Activated CD4-positive, alpha-beta T cell treated with anti-CD3 and anti-CD28 coated beads, Interleukin-2, amount 50 U/mL, for 48 hours (primary cell): ENCODE data around the gene INHBB.
"Not testable (repeated sequence)": the region's sequence is repeated elsewhere in the genome, so short reads cannot be mapped to it uniquely, and the experiment has no call there.

Experiments used
- DNase-seq, 2 experiments: peaks; one replicate each; pipeline ENCODE4 v3.0.0-alpha.2; 2020

The INHBB gene

DNA sequence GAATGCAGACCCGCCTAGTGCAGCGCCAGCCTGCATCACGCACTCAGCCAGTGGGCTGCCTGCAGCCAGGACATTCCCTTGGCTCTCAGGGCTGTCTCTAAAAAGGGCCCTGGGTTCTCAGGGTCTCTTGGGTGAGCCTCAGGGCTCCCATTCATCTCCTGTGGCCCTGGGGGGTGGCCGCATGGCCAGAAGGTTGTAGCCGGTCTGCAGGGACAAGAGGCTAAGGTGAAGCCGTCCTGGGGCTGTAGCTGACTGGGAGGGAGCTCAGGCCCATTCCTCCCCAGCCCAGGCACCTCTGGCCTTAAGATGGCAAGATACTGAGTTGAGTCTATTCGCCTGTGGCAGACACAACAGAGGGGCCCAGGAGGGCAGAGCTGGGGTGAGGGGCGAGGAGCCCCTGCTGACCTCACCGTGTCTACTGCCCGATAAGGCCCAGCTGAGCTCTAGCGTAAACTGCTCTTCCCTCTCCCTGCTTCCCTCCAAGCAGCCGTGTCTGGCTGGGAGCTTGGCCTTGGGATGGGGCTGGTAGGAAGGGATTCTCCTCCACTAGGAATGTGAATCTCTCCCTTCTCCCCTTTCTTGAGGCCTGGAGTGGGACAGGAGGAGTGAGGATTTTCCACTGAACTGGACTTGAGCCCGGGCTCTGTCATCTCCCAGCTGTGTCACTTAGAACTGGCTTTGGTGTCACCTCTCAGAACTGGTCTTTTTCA is 37.9 kb downstream of the INHBB start:
- no peak for DNase-seq

DNA sequence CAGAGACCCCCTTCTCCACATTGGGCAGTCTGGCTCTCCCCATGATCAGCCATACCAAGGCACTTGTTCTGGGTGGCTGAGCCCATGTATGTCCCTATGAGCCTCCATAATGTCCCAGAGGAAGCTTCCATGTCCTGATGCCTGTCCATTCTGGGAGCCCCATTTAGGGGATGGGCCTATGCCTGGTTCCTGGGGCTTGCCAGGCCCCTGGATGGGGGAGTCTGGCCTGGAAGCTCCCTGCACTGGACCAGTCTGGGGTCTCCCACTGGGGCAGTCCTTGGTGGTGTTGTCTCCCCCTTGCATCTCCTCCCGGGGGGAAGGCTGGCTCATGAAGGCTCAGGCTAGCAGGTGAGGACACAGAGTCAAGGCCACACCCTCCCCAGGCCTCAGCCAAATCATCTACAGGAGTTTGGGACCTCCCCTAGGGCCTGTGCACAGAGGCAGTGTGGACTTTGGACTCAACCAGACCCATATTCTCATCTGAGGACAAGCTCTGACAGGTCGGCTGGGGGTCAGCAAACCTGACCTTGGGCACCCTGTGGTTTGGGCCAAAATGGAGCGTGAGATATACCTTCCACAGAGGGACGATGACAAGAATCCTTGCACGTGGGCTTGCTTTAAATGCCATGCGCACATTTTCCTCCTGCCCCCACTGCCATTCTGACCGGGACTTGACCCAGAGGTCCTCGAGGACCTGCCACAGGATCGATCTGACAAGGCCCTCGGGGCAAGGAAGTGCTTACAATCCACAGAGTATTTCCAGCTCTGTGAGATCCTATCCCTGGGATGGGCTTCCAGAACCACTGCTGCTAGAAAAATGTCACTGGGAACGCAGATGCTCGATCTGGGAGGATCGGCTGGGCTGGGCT is 38.8 kb downstream of the INHBB start:
- no peak for DNase-seq

DNA sequence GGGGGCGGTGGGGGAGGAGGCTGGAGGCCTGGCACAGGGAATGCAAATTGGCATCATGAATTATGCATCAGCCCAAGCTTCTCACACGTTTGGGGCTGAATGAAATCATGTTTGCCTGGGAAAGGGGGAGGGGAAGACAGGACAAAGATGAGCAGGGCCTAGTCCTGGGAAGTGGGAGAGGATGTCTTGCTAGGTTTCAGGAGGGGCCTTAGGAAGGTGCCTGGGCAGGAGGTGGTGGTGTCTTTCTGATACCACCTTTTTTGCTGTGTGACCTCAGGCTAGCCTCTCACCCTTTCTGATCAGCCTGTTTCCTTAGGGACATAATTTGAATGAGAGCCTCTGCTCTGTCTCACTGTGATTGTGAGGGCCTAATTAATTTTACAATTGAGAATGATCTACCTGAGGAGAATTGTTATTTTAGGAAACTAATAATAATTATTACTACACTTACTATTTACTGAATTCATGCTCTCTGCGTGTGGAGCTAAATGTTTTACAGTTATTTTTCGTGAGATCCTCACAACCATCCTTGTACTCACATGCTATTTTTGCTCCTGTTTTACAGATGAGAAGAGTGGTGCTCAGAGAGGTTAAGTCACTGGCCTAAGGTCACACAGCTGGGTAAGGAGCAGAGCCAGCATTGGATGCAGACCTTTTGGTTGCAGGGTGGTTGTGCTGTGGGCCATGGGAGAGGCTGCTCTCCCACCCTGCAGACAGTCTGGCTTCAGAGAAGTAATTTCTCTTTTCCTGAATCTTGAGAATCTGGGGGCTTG is 39.6 kb downstream of the INHBB start:
- DNase-seq: no peak

DNA sequence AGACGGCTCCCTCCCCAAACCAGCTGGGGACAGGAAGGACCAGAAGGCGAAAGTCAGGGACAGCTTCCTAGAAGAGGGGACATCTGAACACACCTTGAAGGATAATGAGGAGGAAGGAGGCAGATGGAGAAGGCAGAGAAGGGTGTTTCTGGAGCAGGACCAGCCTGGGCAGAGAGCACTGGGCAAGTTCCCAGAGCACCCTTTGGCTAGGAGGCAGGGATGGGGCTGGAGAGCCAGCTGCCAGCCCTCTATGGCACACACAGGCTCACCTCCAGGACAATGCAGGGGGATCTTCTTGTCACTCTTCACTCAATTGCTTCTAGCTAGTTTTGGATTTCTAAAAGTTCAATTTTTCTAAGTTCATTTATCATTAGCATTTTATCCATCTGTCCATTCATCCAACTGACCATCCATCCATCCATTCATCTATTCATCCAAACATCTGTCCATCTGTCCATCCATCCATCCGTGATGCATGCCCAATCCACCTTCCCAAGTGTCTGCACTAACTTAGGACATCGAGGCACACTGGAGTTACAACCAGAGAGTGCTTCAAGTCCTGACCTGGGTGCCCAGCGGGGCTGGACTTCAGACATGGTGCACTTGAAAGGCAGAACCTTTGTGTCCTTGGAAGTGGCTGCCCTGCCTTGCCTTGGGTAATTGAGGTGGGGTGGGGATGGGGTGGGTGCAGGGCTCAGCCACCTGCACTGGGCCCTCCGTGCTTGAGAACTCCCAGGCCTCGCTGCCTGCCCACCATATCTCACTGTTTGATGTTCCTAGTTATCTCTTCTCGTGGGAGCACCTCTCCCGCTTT is 42.5 kb downstream of the INHBB start:
- DNase-seq: no peak

DNA sequence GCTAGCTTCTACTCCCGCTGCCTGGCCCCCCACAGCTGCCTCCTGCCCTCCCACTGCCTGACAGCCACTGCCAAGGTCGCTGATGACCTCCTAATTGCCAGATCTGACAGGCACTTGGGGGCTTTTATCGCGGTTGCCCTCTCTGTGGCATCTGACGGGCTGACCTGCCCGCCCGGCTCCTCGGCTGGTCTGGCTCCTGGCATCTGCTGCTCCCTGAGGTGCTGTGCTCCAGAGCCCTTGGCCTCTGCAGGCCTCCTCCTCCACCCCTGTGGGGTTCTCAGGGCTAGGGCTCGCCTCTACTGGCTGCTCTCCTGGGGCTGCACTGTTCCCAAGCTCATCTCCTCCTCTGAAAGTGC is 43.1 kb downstream of the INHBB start:
- DNase-seq: no peak

DNA sequence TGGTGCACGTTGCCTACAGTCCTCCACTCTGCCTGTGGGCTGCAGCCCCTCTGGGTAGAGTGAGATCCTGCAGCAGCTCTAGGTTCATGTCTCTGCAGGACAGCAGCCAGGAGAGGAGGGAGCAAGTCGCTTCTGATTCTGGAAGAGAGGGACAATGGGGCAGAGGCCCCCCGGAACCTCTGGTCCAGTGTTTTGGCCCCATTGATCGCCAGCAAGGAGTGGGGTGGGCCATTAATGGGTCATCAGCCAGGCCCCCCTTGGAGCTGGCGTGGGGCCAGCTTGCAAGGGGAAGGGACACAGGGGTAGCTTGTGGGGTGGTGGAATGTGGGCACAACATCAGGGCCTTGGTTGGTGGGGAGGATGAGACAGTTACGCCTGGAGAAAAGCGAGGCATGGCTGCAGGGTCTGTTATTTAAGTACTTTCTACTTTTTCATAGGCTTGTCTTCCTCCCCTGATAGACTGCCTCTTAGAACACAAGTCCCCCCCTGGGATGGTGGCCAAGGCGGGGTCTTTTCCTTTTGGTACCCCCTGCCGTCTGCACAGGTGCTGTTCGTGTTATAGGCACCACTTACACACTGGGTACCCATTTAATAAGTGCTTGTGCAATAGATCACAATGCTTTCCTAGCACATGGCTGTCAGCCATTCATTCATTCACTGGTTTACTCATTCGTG is 44.6 kb downstream of the INHBB start:
- no peak for DNase-seq

DNA sequence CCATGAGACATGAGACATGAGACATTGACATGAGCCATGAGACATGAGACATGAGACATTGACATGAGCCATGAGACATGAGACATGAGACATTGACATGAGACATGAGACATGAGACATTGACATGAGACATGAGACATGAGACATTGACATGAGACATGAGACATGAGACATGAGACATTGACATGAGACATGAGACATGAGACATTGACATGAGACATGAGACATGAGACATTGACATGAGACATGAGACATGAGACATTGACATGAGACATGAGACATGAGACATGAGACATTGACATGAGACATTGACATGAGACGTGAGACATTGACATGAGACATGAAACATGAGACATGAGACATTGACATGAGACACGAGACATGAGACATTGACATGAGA is 45.4 kb downstream of the INHBB start:
- not testable (repeated sequence) for DNase-seq

DNA sequence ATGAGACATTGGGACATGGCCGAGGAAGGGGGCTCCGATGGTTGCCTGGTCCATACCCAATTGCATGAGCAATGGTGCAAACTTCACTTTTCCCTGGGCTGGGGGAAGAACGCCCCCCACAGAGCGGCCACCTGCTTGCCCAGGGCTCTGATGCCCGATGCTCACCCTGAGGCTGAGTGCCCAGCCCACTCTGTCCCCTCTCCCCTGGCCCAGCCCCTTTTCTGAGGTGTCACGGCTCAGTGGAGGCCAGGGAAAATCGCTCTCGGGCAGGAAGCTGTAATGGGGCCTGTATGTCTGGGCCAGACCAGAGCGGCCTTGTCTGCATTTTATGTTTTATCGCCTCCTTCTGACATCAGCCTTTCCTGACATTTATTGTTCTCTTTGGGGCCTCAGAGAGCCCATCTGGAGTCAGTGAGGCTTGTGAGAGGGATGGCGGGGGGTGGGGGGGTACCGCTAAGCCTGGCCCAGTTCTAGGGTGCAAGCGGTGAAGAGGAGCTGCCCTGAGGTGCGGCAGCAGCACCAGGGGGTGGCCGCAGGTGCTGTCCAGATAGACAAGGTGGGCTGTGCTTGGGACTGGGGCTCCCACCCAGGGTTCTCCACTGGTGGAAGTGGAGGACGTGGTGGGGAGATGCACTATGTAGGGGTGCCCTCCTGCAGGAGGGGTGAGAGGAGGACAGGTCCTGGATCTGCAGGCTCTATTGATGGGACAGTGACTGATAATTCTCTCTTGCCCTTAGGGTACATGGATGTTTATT is 46.2 kb downstream of the INHBB start:
- no peak for DNase-seq

DNA sequence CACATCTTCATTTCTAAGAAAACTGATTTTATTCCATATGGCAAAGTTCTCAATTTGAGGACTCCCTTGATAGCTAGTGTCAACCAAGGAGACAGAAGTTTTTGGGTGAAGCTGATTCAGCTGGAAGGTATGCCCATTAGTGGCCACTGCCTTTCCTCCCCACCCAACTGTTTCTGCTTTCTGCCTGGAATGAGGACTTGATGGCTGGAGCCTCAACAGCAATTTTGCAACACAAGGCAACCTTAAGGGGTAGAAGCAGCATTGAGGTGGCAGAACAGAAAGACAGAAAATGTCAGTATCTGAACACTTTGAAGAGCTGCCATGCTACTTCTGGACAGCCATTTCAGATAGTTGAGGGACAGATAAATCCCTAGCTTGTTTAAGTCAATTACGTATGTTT is 47.0 kb downstream of the INHBB start:
- DNase-seq: no peak

DNA sequence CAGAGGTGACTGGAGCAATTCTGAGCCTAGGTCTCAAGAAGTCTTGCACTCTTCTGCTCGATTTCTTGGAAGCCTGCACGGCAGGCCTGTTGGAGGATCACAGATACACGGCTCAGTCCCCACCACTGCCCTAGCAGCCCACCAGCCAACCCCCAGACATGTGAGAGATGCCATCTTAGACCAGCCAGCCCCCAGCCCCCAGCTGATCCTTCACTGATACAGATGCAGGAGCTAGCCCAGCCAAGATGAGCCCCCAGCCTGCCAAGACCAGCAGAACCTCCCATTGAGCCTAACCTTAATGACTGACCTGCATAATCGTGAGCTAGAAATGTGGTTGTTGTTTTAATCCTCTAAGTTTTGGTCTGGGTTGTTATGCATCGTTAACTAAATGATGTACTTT is 47.5 kb downstream of the INHBB start:
- DNase-seq: no peak

DNA sequence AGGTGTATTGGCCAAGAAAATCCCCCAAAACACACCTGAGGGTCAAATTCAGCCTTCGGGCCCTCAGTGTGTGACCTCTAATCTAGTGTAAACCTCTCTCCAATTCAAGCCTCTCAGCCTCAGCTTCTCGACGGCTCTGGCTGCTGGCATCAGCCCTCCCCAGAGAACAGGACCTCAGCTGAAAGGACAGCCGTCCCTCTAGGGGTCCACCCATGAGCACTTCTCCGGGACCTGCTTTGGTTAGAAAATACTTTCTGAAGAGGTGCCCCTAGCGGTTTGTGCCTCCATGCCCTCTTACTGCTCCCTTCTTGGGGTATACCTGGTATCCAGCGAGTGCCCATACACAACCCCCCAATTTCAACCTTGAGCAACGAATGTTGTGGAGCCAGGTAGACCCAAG is 48.8 kb downstream of the INHBB start:
- DNase-seq: no peak

DNA sequence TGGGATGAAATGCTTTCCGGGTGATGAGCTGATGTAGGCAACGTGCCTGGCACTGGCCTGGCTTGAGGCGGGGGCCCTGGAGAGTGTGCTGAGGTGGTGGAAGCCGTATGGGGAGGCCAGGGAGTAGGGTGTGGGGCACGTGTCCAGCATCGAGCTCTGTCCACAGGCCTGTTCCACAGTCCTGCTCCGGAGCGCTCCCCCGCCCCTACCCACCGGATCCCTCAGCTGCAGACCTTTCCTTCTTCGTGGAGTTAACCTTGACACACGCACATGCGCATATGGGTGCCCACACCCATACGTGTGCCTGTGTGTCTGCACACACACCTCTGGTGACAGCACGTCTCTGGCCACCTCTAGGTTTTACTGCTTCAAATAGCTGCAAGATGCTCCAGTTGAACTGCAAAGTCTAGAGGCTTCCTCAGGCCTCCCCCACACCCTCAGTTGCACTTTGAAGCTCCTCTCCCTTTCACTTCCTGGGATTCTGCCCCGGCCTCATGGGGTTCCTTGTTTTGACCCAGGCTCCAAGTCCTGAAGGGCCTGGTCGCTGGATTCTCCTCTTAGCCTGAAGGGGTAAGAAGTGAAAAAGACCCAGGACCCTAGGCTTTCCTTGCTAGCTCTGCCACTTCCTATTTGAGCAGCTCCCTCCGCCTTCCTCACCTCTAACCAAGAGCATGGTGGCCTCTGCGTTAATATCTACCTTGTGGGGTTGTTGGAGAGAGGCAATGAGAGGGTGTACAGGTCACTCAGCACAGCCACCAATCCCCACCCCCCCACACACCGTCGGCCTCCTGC is 49.5 kb downstream of the INHBB start:
- no peak for DNase-seq

DNA sequence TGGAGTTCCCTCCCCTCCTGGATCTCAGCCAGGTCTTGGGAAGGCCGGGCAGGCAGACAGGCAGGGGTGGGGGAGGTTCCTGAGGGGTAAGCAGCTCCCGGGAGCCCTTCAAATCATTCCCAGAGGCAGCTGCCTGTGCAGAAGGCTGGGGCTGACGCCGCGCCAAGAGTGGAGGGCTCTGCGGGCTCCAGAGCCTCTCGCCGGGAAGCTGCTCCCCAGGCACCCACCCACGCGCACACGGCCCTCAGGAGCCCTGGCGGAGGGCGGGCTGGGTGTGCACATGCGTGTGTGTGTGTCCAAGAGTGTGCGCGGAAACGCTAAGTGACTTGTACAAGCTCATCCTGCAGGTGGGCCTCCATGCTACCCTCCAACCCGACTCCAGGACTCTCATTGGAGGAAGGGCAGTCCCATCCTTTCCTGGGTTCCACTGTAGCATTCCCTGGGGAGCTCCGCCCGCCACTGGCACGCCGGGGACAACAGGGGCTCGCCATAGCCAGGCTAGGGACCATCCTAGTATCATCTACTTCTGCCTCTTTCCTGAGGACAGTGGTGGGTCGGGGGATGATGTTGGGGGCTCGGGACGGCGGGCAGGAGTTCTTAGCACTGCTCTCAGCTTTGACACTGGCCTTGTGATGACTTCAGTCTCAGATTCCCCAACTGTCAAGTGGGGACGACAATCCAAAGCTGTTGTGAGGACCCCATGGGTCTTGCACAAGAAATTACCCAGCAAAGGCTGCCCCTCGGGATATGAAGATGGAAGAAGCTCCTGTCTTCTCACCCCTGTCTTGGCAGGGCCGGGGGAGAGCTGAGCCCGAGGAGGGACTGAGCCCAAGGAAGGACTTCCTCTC is 50.3 kb downstream of the INHBB start:
- DNase-seq: no peak

DNA sequence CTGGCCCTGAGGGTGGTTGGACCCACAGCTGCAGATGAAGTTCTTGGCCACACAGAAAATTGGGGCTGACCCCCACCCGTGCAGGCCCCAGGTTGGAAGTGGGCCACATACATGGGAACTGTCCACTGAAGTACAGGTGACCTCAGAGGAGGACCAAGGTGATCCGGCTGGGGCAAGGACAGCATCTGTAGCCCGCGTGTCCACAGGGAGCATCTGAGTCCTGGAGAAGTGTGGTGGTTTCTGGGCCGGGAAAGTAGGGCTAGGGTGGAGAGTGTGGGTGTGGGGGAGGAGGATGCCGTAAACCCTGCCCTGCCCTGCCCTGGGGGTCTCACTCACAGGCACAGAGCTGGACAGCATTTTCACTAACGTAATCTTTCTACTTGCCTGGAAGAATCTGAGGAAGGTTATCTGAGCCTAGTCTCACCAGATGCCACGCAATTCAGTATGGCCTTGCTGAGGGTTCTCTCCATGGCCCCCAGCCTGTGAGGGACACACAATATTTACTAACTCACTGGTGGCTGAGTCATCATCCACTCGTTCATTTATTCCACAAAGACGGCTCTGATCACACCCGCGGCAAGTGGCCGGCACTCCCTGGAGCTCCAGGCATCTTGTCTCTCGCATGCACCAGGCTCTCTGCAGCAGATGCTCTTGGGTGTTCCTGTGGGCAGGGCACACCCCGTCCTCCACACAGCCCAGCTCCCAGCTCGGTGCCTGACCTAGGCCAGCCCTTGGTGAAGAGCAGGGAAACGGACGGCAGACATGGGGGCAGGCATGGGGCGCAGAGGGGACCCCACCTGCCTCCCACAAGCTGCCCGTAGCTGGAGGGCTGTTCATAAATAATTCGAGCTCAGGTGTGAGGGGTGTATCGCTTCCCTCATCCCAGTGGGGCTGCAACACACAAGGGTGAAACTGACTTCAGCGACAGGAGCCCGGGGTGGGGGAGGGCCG is 51.2 kb downstream of the INHBB start:
- DNase-seq: no peak

DNA sequence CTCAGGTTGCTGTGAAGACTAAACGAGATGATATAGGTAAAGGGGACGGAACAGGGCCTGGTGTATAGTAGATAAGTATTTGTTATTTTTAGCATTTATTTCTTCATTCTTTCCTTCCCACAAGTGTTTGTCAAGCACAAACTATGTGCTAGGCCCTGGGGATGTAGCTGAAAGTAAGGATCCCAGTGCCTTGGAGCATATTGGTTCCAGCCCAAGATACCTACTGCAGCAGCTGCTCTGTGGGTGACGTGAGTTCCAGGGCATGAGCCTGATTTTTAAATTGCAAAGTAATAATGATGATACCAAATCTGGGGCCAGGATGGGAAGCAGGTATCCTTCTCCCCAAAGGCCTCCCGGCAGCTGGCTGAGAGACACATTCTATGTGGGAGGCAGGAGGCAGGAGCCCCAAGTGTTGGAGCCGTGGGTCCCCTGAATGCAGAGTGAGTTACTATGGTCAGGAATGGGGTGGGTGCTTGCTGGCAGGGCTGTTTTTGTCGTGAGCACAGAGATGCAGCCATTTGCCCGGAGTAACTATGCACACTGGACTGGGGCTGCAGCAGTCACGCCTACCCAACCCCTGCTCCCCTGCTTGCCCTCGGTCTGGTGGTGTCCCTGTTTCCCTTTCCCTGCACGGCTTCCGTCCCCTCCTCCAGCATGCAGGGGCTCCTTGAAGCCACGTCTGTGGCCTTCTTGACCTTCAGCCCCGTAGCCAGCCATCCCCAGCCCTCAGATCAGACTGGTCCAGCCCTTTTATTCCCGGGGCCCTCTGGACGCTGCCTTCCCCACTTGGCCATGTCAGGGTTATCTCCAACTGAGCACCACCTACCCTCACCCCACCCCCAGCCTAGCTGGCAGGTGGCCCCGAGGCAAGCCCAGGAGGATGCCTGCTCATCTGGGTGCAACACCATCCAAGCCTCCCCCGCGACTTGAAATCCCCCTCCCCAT is 52.4 kb downstream of the INHBB start:
- no peak for DNase-seq

DNA sequence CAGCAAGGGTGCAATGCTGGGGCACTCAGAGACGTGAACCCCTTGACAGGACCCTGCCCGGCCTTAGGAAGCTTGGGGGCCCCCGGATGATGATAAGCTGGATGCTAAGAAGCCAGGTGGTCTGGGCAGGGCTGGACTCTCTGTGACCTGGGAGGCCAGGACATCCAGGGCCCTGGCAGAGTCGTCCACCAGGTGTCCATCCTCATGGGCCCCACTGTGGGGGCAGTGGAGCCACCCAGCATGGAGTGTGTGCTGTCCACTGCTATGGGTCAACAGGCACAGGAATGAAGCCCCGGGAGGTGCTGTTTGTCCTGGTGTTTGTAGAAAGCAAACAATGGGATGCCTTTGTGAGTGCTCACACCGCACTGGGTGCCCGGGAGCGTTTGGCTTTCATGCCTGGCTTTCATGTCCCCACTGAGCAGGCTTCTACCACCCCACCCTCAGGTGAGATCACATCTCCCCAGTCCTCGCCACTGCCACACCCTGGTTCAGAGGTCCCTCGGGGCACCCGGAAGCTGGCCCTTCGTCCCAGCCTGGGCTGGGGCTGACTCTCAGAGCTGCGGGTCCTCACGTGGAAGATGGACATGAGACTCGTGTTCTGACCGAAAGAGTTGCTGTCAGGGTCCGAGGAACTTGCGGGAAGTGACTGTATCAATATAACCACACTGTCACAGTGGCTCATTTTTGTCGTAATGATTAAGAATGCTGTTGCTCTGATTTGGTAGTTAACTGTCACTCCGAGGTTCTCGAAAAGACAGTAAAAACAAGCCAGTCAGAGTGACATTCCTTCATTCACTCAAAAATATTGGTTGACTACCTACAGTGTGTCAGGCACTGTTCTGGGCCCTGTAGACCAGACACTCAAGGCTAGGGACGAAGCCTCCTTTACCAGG is 53.3 kb downstream of the INHBB start:
- no peak for DNase-seq
